Ishikawa (cell line): ENCODE measurements around the gene KCNA3.

Source experiments
- CEBPB ChIP-seq: IDR thresholded peaks from 2 replicates; pipeline ENCODE4 v1.6.1; 2012
- CREB1 ChIP-seq: IDR thresholded peaks from 2 replicates; pipeline ENCODE4 v1.6.1; 2012; ENCODE audit warnings: low read depth
- EGR1 ChIP-seq: IDR thresholded peaks from 2 replicates; pipeline ENCODE4 v1.6.1; 2012
- EP300 ChIP-seq: IDR thresholded peaks from 2 replicates; pipeline ENCODE4 v1.6.1; 2012; ENCODE audit warnings: borderline replicate concordance
- FOXM1 ChIP-seq: IDR thresholded peaks from 2 replicates; pipeline ENCODE4 v1.6.1; 2012; ENCODE audit warnings: low read depth, borderline replicate concordance
- MAX ChIP-seq: IDR thresholded peaks from 2 replicates; pipeline ENCODE4 v1.6.1; 2012
- NFIC ChIP-seq: IDR thresholded peaks from 2 replicates; pipeline ENCODE4 v1.6.1; 2012
- RAD21 ChIP-seq: IDR thresholded peaks from 2 replicates; pipeline ENCODE4 v1.6.1; 2012; ENCODE audit warnings: low read depth
- REST ChIP-seq: IDR thresholded peaks from 2 replicates; pipeline ENCODE4 v1.6.1; 2012; ENCODE audit warnings: low read depth, mild to moderate bottlenecking
- TAF1 ChIP-seq: IDR thresholded peaks from 2 replicates; pipeline ENCODE4 v1.6.1; 2012; ENCODE audit warnings: low read depth, mild to moderate bottlenecking
- TCF12 ChIP-seq: IDR thresholded peaks from 2 replicates; pipeline ENCODE4 v1.6.1; 2012; ENCODE audit warnings: low read depth
- TEAD4 ChIP-seq: IDR thresholded peaks from 2 replicates; pipeline ENCODE4 v1.6.1; 2012
- USF1 ChIP-seq: IDR thresholded peaks from 2 replicates; pipeline ENCODE4 v1.6.1; 2012
- YY1 ChIP-seq: IDR thresholded peaks from 2 replicates; pipeline ENCODE4 v1.6.1; 2012; ENCODE audit warnings: low read depth
- ZBTB7A ChIP-seq: IDR thresholded peaks from 2 replicates; pipeline ENCODE4 v1.6.1; 2012; ENCODE audit warnings: low read depth

KCNA3 gene

GRCh38 chr1:110673805-110674336, 869 bp downstream of the KCNA3 start:
- TF ChIP-seq CREB1 = no peak

GRCh38 chr1:110673197-110673701, 1.5 kb downstream of the KCNA3 start:
- TF ChIP-seq CEBPB (no peak), TEAD4 (no peak), REST (no peak)

GRCh38 chr1:110672753-110673108, 2.0 kb downstream of the KCNA3 start:
- TF ChIP-seq CEBPB (no peak), CREB1 (no peak), RAD21 (no peak), EP300 (no peak), FOXM1 (no peak), USF1 (no peak), TEAD4 (no peak), REST (no peak), MAX (no peak), TCF12 (no peak), YY1 (no peak), TAF1 (no peak), ZBTB7A (no peak), EGR1 (no peak), NFIC (no peak)

GRCh38 chr1:110672001-110672752, 2.6 kb downstream of the KCNA3 start:
- TF ChIP-seq MAX (no peak), TCF12 (no peak), YY1 (no peak), REST (no peak), TEAD4 (no peak), TAF1 (no peak), NFIC (no peak), RAD21 (no peak), USF1 (no peak), EGR1 (no peak), CEBPB (no peak), FOXM1 (no peak), EP300 (no peak), CREB1 (no peak), ZBTB7A (no peak)

- TF ChIP-seq RAD21 (no peak), REST (no peak), USF1 (no peak), TEAD4 (no peak), NFIC (no peak), CREB1 (no peak), ZBTB7A (no peak), EP300 (no peak), EGR1 (no peak)
Measured at GRCh38 chr1:110671361-110671760, 3.4 kb downstream of the KCNA3 start.
